HL-60 (cell line): ENCODE measurements around the gene BSN.

ENCODE experiments used
- GABPA ChIP-seq: IDR thresholded peaks from 2 replicates; pipeline ENCODE4 v1.6.1; 2012; ENCODE audit warnings: low read depth
- POLR2AphosphoS5 ChIP-seq: IDR thresholded peaks from 2 replicates; pipeline ENCODE4 v1.6.1; 2012; ENCODE audit warnings: low read depth
- REST ChIP-seq: IDR thresholded peaks from 2 replicates; pipeline ENCODE4 v1.6.1; 2012; ENCODE audit warnings: low read depth; ENCODE audit not compliant: insufficient replicate concordance
- SPI1 ChIP-seq: IDR thresholded peaks from 2 replicates; pipeline ENCODE4 v1.6.1; 2012; ENCODE audit warnings: low read depth, mild to moderate bottlenecking, borderline replicate concordance
- TF ChIP-seq, protein P1 (sequence below): IDR thresholded peaks from one replicate; pipeline ENCODE4 v1.5.1; 2011; ENCODE audit warnings: low read length, control low read depth, inconsistent platforms; ENCODE audit not compliant: insufficient read depth

- TF ChIP-seq, protein P1, sequence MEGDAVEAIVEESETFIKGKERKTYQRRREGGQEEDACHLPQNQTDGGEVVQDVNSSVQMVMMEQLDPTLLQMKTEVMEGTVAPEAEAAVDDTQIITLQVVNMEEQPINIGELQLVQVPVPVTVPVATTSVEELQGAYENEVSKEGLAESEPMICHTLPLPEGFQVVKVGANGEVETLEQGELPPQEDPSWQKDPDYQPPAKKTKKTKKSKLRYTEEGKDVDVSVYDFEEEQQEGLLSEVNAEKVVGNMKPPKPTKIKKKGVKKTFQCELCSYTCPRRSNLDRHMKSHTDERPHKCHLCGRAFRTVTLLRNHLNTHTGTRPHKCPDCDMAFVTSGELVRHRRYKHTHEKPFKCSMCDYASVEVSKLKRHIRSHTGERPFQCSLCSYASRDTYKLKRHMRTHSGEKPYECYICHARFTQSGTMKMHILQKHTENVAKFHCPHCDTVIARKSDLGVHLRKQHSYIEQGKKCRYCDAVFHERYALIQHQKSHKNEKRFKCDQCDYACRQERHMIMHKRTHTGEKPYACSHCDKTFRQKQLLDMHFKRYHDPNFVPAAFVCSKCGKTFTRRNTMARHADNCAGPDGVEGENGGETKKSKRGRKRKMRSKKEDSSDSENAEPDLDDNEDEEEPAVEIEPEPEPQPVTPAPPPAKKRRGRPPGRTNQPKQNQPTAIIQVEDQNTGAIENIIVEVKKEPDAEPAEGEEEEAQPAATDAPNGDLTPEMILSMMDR: no peak
- TF ChIP-seq GABPA (no peak), POLR2AphosphoS5 (no peak), REST (no peak), SPI1 (no peak)
Observed at GRCh38 chr3:49648354-49649019, 94.2 kb downstream of the BSN start.
